ENCODE results near the gene RHOV.

Gene RHOV

DNA sequence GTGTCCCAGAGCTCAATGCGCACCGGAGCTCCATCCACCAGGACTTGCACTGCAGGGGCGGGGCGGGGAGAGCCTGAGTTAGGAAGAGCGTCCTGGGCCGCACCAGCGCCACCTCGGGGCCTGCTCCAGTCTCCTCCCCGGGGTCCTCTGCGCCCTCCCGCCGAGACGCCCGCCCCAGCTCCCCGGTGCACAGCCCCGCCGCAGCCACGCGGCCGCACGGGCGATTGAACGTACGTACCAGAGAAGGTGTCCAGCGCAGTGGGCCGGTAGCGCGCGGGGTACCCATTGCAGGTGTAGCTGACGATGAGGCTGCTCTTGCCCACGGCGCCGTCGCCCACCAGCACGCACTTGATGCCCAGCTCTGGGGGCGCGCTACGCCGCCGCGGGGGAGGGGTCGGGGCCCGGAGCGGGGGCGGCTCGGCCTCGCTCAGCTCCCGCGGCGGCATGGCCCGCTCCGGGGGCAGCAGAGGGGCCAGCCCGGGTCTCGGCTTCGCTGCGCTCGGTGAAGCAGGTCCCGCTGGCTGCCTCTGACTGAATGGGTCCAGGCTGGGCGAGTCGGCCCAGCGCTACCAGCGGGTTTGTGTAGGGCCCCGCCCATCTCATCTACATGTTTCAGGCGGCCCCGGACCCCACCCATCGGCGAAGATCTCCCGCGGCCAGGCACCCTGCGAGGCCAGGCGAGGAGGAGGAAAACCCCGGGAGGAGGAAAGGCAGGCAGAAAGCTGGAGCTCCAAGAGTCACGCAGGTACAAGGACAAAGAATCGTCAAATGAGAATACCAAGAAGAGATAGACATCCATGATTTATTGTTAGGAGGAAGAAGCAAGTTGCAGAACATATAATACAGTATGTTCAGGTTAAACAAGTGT lies at the start of gene RHOV:
Gene RHOV (minus strand): TSS at position 541 of the 868 bp plus-strand sequence. CDS start 95 bp downstream, at position 446.
- DNase-seq (ENCODE audit: low read depth in 2 of 2): peak in 1 of 2 donors; percentile 21

DNA sequence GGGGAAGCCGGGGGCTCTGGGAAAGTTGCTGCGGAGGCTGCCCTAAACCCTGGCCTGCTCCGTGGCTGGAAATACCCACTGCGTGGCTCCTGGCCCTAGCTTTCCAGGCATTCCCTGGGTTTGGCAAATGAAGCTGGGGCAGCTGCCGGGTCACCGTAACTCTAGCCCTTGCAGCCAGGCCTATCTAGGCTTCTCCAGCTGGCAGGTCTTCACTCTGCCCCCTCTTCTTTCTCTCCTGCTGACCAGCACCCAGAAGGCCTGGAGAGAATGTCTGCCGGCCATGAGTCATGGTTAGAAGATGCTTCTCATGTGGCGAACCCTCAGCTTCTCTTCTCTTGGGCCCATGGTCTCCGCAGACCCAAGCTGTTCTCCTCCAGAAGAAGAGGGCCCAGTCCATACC lies 49.5 kb upstream of the RHOV start:
- DNase-seq (ENCODE audit: low read depth in 2 of 2): no peak

GRCh38 chr15:40922608-40923005 lies 48.6 kb upstream of the RHOV start:
- no peak for DNase-seq (ENCODE audit: low read depth in 2 of 2)

GRCh38 chr15:40921949-40922607 lies 48.0 kb upstream of the RHOV start:
- DNase-seq (ENCODE audit: low read depth in 2 of 2): no peak

GRCh38 chr15:40918799-40919392 lies 44.9 kb upstream of the RHOV start:
- no peak for DNase-seq (ENCODE audit: low read depth in 2 of 2)

DNA sequence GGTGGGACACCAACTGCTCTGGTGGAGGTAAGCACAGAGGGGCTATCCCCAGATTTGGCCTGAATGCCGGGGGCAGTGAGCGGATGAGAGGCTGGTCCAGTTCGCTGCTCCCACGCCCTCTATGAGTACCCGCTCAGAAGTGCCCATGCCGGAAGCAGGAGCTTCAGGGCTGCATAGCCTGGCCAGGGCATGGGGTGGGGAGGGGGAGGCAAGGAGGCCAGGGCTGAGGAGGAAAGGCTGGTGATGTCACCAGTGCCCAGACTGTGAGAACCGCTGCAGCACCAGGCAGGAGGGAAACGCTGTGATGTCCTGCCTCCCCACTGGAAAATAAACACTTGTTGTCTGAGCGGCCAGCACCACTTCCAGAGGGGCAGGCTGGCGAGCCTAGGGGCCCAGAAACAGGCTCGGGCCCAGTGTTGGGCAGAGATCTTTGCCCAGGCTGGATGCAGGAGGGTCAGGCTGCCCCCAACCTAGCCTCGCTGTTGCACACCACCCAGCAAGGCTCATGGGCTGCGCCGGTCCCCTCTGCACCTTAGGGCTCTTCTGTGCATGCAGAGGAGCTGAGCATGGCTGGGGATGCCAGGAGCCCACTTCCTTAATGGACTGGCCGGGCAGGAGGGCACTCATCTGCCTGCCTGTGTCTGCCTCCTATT lies 44.2 kb upstream of the RHOV start:
- DNase-seq (ENCODE audit: low read depth in 2 of 2): no peak

- DNase-seq (ENCODE audit: low read depth in 2 of 2): no peak
These were observed 43.6 kb upstream of the RHOV start for GRCh38 chr15:40917585-40917984.

- DNase-seq (ENCODE audit: low read depth in 2 of 2): no peak
These were observed 41.6 kb upstream of the RHOV start for GRCh38 chr15:40915679-40916078.

- DNase-seq (ENCODE audit: low read depth in 2 of 2): no peak
These were observed 41.2 kb upstream of the RHOV start for GRCh38 chr15:40915116-40915661.

DNA sequence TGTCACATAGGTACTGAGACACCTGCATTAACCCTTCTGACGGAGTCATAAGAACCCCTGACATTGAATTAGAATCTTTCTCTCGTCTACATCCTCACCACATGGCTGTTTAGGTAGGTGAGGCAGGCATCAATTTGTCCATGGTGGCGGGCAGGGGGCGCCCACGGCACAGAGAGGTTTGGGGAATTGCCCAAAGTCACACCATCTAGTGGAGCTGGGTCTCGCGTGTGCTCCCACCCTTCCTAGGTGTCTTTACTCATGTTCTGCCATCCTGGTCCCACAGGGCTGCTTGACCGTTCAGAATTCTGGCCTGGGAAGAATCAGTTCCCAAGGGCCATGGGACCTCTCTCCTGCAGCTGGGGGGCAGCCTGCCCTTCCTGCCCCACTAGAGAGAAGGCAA lies 40.5 kb upstream of the RHOV start:
- DNase-seq (ENCODE audit: low read depth in 2 of 2): no peak

GRCh38 chr15:40914013-40914412 lies 40.0 kb upstream of the RHOV start:
- DNase-seq (ENCODE audit: low read depth in 2 of 2): no peak

- DNase-seq (ENCODE audit: low read depth in 2 of 2): no peak
These were observed 38.4 kb upstream of the RHOV start for GRCh38 chr15:40912478-40912877.

GRCh38 chr15:40911693-40912092 lies 37.7 kb upstream of the RHOV start:
- DNase-seq (ENCODE audit: low read depth in 2 of 2): no peak

GRCh38 chr15:40911141-40911540 lies 37.1 kb upstream of the RHOV start:
- no peak for DNase-seq (ENCODE audit: low read depth in 2 of 2)

- no peak for DNase-seq (ENCODE audit: low read depth in 2 of 2)
These were observed 35.9 kb upstream of the RHOV start for GRCh38 chr15:40909662-40910630.

- DNase-seq (ENCODE audit: low read depth in 2 of 2): no peak
These were observed 34.1 kb upstream of the RHOV start for GRCh38 chr15:40908095-40908494.

- no peak for DNase-seq (ENCODE audit: low read depth in 2 of 2)
These were observed 33.2 kb upstream of the RHOV start for GRCh38 chr15:40906991-40907802.

- peak; percentile 54 to 55 for DNase-seq (ENCODE audit: low read depth in 2 of 2)
These were observed 32.3 kb upstream of the RHOV start for GRCh38 chr15:40906091-40906990.
